Tibial artery (tissue), 4 donors: ENCODE data around the gene PRPF18.
A peak's percentile ranks its signal among the peaks of the same experiment; 100 is the strongest.

Experiments used
- DNase-seq, 2 donors: peaks; one replicate each; pipeline ENCODE4 v3.0.0-alpha.2; 2019
- H3K27ac ChIP-seq, 2 donors: fragments of 200-600 bp; sonication (generic) in 1 of 2; 1 replicate in 1 of 2; 2 replicates in 1 of 2; pipeline ENCODE4 v1.5.1; 2018 to 2019; ENCODE audit warnings: mild to moderate bottlenecking in 1 of 2
- H3K27me3 ChIP-seq, 2 donors: fragments of 200-600 bp; sonication (generic) in 1 of 2; one replicate each; pipeline versions ENCODE4 v1.5.1 to v1.6.0; 2016 to 2019
- H3K36me3 ChIP-seq, 3 donors: fragments of 200-600 bp; sonication (generic) in 2 of 3; one replicate each; pipeline ENCODE4 v1.5.1; 2016 to 2019; ENCODE audit warnings: mild to moderate bottlenecking in 2 of 3
- H3K4me1 ChIP-seq, 4 donors: fragments of 200-600 bp; sonication (generic) in 2 of 4; 1 replicate in 3 of 4; 2 replicates in 1 of 4; pipeline ENCODE4 v1.5.1; 2016 to 2019
- H3K4me3 ChIP-seq, 2 donors: fragments of 200-600 bp; sonication (generic) in 1 of 2; 1 replicate in 1 of 2; 2 replicates in 1 of 2; pipeline ENCODE4 v1.5.1; 2018 to 2019; ENCODE audit warnings: mild to moderate bottlenecking in 2 of 2
- H3K9me3 ChIP-seq, 3 donors: fragments of 200-600 bp; sonication (generic) in 1 of 3; one replicate each; pipeline ENCODE4 v1.5.1; 2016 to 2019
- intact Hi-C: fragments of 100-400 bp; cut with DNase I; formaldehyde crosslinking; loops from one replicate; pipeline ENCODE4 v1.15.0; 2023; ENCODE audit warnings: low total_unique reads
- TF ChIP-seq, protein P1 (sequence below), 2 experiments: fragments of 200-600 bp in 1 of 2; fragments of 450-650 bp in 1 of 2; IDR thresholded peaks; one replicate each; pipeline ENCODE4 v1.5.1; 2017 to 2019; ENCODE audit warnings: antibody characterized with exemption in 2 of 2, mild to moderate bottlenecking in 1 of 2, moderate library complexity in 1 of 2

Gene PRPF18

DNA sequence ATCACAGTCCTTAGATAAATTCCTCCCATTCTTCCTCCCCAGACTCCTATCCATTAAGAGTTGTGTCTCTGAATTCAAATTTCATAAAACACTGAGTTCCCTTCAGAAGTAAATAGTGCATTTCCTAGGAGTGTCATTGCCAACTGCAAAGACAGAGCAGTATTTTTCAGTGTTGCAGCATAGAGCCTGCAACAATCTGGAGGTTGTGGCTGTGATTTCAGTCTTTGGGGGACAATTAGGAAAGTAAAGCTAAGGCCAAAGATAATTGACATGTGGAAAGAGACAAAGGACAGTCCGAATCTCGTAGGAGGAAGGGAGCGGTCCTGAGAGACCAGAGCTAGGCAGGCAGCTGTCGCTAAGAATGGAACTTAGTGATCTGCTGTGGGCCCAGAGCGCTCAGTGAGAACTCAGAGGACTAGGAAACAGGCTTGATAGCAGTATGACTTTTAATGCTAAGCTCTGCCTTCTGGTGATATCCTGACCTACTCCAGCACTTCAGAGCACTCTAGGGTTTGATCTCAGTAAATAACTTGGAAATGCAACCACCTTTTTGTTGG lies 46.2 kb downstream of the PRPF18 start:
- H3K27me3 ChIP-seq = no peaks in the 10 kb centered on the region
- peak overlapping the region; percentile 61 to 81 for H3K27ac ChIP-seq
- TF ChIP-seq, protein P1, sequence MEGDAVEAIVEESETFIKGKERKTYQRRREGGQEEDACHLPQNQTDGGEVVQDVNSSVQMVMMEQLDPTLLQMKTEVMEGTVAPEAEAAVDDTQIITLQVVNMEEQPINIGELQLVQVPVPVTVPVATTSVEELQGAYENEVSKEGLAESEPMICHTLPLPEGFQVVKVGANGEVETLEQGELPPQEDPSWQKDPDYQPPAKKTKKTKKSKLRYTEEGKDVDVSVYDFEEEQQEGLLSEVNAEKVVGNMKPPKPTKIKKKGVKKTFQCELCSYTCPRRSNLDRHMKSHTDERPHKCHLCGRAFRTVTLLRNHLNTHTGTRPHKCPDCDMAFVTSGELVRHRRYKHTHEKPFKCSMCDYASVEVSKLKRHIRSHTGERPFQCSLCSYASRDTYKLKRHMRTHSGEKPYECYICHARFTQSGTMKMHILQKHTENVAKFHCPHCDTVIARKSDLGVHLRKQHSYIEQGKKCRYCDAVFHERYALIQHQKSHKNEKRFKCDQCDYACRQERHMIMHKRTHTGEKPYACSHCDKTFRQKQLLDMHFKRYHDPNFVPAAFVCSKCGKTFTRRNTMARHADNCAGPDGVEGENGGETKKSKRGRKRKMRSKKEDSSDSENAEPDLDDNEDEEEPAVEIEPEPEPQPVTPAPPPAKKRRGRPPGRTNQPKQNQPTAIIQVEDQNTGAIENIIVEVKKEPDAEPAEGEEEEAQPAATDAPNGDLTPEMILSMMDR (IDR thresholded peaks at IDR 0.05) = no peak
- intact Hi-C loops = no loop called here
- H3K36me3 ChIP-seq = peaks cover 0 to 12% (median 0%) of the 10 kb centered on the region in 3 donors
- H3K9me3 ChIP-seq = no peaks in the 10 kb centered on the region
- peaks cover 0 to 38% (median 10%) of the 10 kb centered on the region in 4 donors for H3K4me1 ChIP-seq
- H3K4me3 ChIP-seq = no peak overlapping the region
- no peak for DNase-seq

DNA sequence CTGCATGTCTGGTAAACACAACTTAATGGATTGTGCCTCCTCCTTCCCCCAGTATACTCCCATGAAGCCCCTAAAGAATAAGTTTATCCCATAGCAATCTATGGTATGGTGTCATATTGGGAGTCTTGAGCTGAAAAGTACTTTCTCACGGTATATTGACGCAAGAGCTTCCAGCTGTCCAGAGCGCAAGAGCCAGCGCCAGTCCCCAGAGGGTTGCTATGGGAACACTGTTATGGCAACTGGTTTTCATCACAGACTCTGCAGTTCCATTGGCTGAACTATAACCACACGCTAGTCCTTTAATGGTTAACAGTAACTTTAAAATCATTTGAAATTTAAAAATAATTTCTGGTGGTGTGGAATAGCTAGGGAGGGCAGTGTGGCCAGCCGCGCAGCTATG lies 46.9 kb downstream of the PRPF18 start:
- Histone ChIP-seq H3K27me3 (no peaks in the 10 kb centered on the region), H3K9me3 (no peaks in the 10 kb centered on the region), H3K4me3 (no peak overlapping the region), H3K36me3 (peaks cover 0 to 19% (median 5%) of the 10 kb centered on the region in 3 donors), H3K4me1 (peaks cover 0 to 39% (median 10%) of the 10 kb centered on the region in 4 donors), H3K27ac (peak overlapping the region; percentile 61 to 81)
- peak; percentile 73 to 90 for DNase-seq
- intact Hi-C loops = no loop called here
- TF ChIP-seq, protein P1 (IDR thresholded peaks at IDR 0.05) = no peak

DNA sequence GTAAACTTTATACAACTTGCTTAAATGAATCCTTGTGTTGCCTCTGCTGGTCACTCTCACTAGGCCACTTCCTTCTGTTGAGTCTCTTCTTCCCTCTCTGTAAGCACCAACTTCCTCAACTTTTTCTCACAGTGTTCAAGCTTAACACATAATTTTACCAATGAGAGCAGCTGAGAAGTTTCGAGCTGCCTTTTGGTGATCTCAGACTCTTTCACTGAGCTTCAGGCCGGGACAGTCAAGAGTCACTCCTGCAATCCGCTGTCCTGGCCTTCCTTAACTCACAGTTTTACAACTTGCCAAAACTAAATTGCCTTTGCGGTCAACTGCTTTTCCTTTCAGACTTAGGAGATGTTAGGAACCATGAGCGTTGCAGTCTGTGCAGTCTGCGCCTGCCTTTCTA lies 47.4 kb downstream of the PRPF18 start:
- H3K27me3 ChIP-seq = no peaks in the 10 kb centered on the region
- no peaks in the 10 kb centered on the region for H3K9me3 ChIP-seq
- H3K36me3 ChIP-seq = peaks cover 5 to 22% (median 6%) of the 10 kb centered on the region in 3 donors
- peaks cover 0 to 39% (median 10%) of the 10 kb centered on the region in 4 donors for H3K4me1 ChIP-seq
- H3K4me3 ChIP-seq = no peak overlapping the region
- no peak for DNase-seq
- TF ChIP-seq, protein P1 (IDR thresholded peaks at IDR 0.05) = no peak
- peak overlapping the region; percentile 61 to 71 for H3K27ac ChIP-seq
- intact Hi-C loops = no loop called here

DNA sequence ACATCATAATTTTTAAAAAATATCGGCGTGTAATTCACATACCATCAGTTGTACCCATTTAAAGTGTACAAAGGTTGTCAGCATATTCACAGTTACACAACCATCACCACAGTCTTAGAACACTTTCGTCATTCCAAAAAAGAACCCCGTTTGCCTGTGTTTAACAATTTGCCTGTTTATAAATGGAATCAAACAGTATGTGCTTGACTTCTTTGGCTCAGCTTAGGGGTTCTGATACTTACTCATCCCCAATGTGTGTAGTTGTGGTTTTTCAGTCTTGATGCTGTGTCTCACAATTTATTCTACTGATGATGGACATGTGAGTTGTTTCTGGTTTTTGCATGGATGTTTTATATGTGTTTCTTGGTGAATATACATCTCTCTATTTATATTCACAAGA lies 50.0 kb downstream of the PRPF18 start:
- Histone ChIP-seq H3K9me3 (peaks cover 0 to under 1% (median 0%) of the 10 kb centered on the region in 3 donors), H3K36me3 (peaks cover 7 to 26% (median 15%) of the 10 kb centered on the region in 3 donors), H3K4me1 (peaks cover 0 to 39% (median 10%) of the 10 kb centered on the region in 4 donors), H3K27me3 (no peaks in the 10 kb centered on the region), H3K27ac (peak overlapping the region in 1 of 2 donors; percentile 25), H3K4me3 (no peak overlapping the region)
- intact Hi-C loops = no loop called here
- TF ChIP-seq, protein P1 (IDR thresholded peaks at IDR 0.05) = no peak
- DNase-seq = no peak

DNA sequence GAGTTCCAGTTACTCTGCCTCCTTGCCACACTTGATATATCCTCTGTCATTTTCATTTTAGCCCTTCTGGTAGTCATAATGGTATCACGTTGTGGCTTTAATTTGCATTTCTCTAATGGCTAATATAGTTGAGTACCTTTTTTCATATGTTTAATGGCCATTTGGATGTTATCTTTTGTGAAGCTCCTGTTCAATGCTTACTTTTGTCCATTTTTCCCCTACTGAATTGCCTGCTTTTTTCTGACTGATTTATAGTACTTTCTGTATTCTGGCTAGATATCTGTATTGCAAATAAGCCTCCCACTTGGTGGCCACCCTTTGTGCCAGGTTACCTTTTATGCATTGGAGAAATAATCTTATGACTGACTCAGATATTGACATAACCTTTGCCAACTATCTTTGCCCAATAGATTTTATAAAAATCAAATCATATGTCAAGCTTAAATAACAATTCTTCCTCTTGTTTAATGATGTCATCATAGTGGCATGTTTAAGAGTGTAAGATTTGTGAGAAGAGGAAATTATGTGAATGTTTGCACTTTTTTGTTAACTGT lies 50.6 kb downstream of the PRPF18 start:
- peaks cover 0 to 38% (median 10%) of the 10 kb centered on the region in 4 donors for H3K4me1 ChIP-seq
- TF ChIP-seq, protein P1 (IDR thresholded peaks at IDR 0.05) = no peak
- H3K27me3 ChIP-seq = no peaks in the 10 kb centered on the region
- peaks cover 13 to 32% (median 21%) of the 10 kb centered on the region in 3 donors for H3K36me3 ChIP-seq
- intact Hi-C loops = no loop called here
- peak overlapping the region in 1 of 2 donors; percentile 25 for H3K27ac ChIP-seq
- no peak overlapping the region for H3K4me3 ChIP-seq
- peaks cover 0 to 7% (median 0%) of the 10 kb centered on the region in 3 donors for H3K9me3 ChIP-seq
- no peak for DNase-seq
